Measurements from ENCODE around the gene NARF. TPM values are rescaled to one million over a fixed set of nuclear protein-coding genes. Genes with fewer than 3 reads are reported as not detected.

The NARF gene
- total RNA-seq, 1 donor from 2014 or later: 111 TPM

GRCh38 chr17:82461827-82462524 lies 3.4 kb downstream of the NARF start:
- Mint-ChIP-seq H3K27me3 (no peaks in the 10 kb centered on the region), H3K27ac (peak overlapping the region; percentile 81), H3K4me3 (peak overlapping the region; percentile 60), H3K4me1 (ENCODE audit: unreplicated experiment) (peaks cover 20% of the 10 kb centered on the region), H3K9me3 (no peaks in the 10 kb centered on the region), H3K36me3 (peaks cover 22% of the 10 kb centered on the region)
- no peak for DNase-seq (ENCODE audit: extremely low spot score, unreplicated experiment)
- no peak for TF ChIP-seq CTCF (conservative IDR thresholded peaks at IDR 0.05)

GRCh38 chr17:82463391-82463790 lies 4.8 kb downstream of the NARF start:
- no peaks in the 10 kb centered on the region for H3K27me3 Mint-ChIP-seq
- H3K9me3 Mint-ChIP-seq: no peaks in the 10 kb centered on the region
- H3K4me1 Mint-ChIP-seq (ENCODE audit: unreplicated experiment): peaks cover 9% of the 10 kb centered on the region
- no peak overlapping the region for H3K27ac Mint-ChIP-seq
- H3K36me3 Mint-ChIP-seq: peaks cover 23% of the 10 kb centered on the region
- DNase-seq (ENCODE audit: extremely low spot score, unreplicated experiment): no peak
- H3K4me3 Mint-ChIP-seq: no peak overlapping the region
- no peak for TF ChIP-seq CTCF (conservative IDR thresholded peaks at IDR 0.05)

- no peaks in the 10 kb centered on the region for H3K27me3 Mint-ChIP-seq
- no peaks in the 10 kb centered on the region for H3K9me3 Mint-ChIP-seq
- TF ChIP-seq CTCF (conservative IDR thresholded peaks at IDR 0.05): no peak
- no peak overlapping the region for H3K27ac Mint-ChIP-seq
- no peak for DNase-seq (ENCODE audit: extremely low spot score, unreplicated experiment)
- peaks cover 28% of the 10 kb centered on the region for H3K36me3 Mint-ChIP-seq
- no peak overlapping the region for H3K4me3 Mint-ChIP-seq
- peaks cover 9% of the 10 kb centered on the region for H3K4me1 Mint-ChIP-seq (ENCODE audit: unreplicated experiment)
These were observed 5.5 kb downstream of the NARF start for GRCh38 chr17:82463925-82464566.

GRCh38 chr17:82464567-82464929 lies 6.0 kb downstream of the NARF start:
- Mint-ChIP-seq H3K4me1 (ENCODE audit: unreplicated experiment) (peaks cover 9% of the 10 kb centered on the region), H3K27me3 (no peaks in the 10 kb centered on the region), H3K4me3 (no peak overlapping the region), H3K9me3 (no peaks in the 10 kb centered on the region), H3K27ac (no peak overlapping the region), H3K36me3 (peaks cover 32% of the 10 kb centered on the region)
- no peak for TF ChIP-seq CTCF (conservative IDR thresholded peaks at IDR 0.05)
- no peak for DNase-seq (ENCODE audit: extremely low spot score, unreplicated experiment)

- H3K36me3 Mint-ChIP-seq: peaks cover 35% of the 10 kb centered on the region
- no peaks in the 10 kb centered on the region for H3K27me3 Mint-ChIP-seq
- DNase-seq (ENCODE audit: extremely low spot score, unreplicated experiment): no peak
- H3K9me3 Mint-ChIP-seq: no peaks in the 10 kb centered on the region
- H3K27ac Mint-ChIP-seq: no peak overlapping the region
- H3K4me1 Mint-ChIP-seq (ENCODE audit: unreplicated experiment): peaks cover 9% of the 10 kb centered on the region
- TF ChIP-seq CTCF (conservative IDR thresholded peaks at IDR 0.05): no peak
- H3K4me3 Mint-ChIP-seq: no peak overlapping the region
These were observed 6.6 kb downstream of the NARF start for GRCh38 chr17:82465023-82465603.

Measured in type B pancreatic cell (in vitro differentiated cells).